Left ventricle myocardium inferior (tissue), 1 donor: ENCODE measurements around the gene ELL2. TPM values are rescaled to one million over a fixed set of nuclear protein-coding genes. Genes with fewer than 3 reads are reported as not detected.

ENCODE experiments used
- DNase-seq: peaks from one replicate; pipeline ENCODE4 v3.0.0-alpha.2; 2020
- H3K27ac ChIP-seq: fragments of 200-600 bp; replicated peaks from 2 replicates; pipeline ENCODE4 v1.8.0; 2021
- H3K27me3 ChIP-seq: fragments of 200-600 bp; 2 replicates; pipeline ENCODE4 v1.8.0; 2021; ENCODE audit warnings: low read depth
- H3K36me3 ChIP-seq: fragments of 200-600 bp; 2 replicates; pipeline ENCODE4 v1.8.0; 2021
- H3K4me1 ChIP-seq: fragments of 200-600 bp; 2 replicates; pipeline ENCODE4 v1.8.0; 2021
- H3K4me3 ChIP-seq: fragments of 200-600 bp; 2 replicates; pipeline ENCODE4 v1.8.0; 2021; ENCODE audit warnings: mild to moderate bottlenecking, moderate library complexity
- H3K9me3 ChIP-seq: fragments of 200-600 bp; replicated peaks from 2 replicates; pipeline ENCODE4 v1.8.0; 2021
- intact Hi-C: fragments of 100-400 bp; cut with micrococcal nuclease; formaldehyde crosslinking; loops from one replicate; pipeline ENCODE4 v1.11.0; 2022
- total RNA-seq: library from RNA; stranded (reverse); fragmentation: NEBNext Ultra II Directional; extraction: Animal tissue kit (Norgen Biotek cat#: 25700); gene quantifications from one replicate; pipeline ENCODE4 v1.2.1, GENCODE V29; 2021
- TF ChIP-seq, protein P1 (sequence below): fragments of 200-600 bp; IDR thresholded peaks from 2 replicates; pipeline ENCODE4 v1.8.0; 2021; ENCODE audit warnings: antibody characterized with exemption, mild to moderate bottlenecking, borderline replicate concordance
- donor health status: DM: no; HTN: yes; CAD: no; lungs with severe emphysema.

ELL2 gene
- total RNA-seq, 1 donor from 2014 or later, result 21.0 TPM

DNA sequence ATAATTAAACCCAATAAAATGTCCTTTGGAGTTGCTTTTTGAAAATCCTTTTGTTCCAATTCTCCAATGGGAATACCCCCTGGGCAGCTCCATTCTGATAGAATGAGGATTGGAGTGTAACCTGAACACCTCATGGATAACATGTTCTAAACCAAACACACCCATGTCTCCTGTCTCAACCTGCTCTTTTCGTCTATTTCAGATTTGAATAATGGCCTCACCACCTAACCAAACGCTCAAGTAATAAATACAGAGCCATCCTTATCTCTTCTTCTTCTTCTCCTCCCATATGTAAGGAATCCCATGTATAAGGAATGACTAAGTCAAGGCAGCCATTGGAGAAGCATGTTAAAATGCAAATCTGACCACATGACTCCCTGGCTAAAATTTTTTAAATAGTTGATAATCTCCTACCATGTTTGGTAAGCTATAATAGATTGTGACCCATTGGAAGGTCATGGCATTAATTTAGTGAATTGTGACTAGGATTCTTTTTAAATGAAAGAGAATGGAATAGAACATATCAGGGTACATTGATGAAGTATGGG, 26.0 kb downstream of the ELL2 start:
- no peak for DNase-seq
- Histone ChIP-seq H3K9me3 (no peaks in the 10 kb centered on the region), H3K27ac (no peak overlapping the region), H3K27me3 (no peaks in the 10 kb centered on the region), H3K4me3 (no peak overlapping the region), H3K4me1 (peaks cover 68% of the 10 kb centered on the region), H3K36me3 (no peaks in the 10 kb centered on the region)
- TF ChIP-seq, protein P1, sequence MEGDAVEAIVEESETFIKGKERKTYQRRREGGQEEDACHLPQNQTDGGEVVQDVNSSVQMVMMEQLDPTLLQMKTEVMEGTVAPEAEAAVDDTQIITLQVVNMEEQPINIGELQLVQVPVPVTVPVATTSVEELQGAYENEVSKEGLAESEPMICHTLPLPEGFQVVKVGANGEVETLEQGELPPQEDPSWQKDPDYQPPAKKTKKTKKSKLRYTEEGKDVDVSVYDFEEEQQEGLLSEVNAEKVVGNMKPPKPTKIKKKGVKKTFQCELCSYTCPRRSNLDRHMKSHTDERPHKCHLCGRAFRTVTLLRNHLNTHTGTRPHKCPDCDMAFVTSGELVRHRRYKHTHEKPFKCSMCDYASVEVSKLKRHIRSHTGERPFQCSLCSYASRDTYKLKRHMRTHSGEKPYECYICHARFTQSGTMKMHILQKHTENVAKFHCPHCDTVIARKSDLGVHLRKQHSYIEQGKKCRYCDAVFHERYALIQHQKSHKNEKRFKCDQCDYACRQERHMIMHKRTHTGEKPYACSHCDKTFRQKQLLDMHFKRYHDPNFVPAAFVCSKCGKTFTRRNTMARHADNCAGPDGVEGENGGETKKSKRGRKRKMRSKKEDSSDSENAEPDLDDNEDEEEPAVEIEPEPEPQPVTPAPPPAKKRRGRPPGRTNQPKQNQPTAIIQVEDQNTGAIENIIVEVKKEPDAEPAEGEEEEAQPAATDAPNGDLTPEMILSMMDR, result no peak
- intact Hi-C loops, result no loop called here

DNA sequence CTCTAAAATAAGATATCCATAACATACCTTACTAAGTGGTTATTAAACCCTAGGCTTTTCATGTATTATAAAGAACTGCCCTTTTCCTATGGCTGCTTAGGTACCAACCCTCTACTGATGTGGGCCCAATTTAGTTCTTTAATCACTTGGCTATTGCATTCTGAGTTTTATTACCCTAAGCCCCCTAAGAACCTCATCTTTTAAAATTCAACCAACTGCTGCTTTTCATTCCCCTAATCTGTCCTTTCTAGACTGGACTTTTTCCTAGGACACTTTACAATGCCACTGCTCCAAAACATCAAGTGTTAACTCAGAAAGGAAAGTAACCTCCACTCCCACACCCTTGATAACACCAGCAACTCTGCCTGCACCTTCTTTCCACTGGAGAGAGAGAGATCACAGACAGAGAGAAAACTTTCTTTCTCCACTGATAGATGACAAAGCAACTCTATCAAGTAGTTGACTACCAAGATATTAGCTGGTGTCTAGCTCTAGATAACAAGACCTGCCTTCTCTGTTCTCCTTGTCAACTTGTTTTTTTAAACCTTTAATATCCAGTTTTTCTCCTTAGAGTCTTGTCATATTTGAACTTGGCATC, 27.3 kb downstream of the ELL2 start:
- intact Hi-C loops, result no loop called here
- H3K27ac ChIP-seq, result no peak overlapping the region
- TF ChIP-seq, protein P1, result no peak
- H3K4me3 ChIP-seq, result no peak overlapping the region
- H3K4me1 ChIP-seq, result peaks cover 70% of the 10 kb centered on the region
- DNase-seq, result no peak
- H3K36me3 ChIP-seq, result no peaks in the 10 kb centered on the region
- no peaks in the 10 kb centered on the region for H3K27me3 ChIP-seq
- no peaks in the 10 kb centered on the region for H3K9me3 ChIP-seq

GRCh38 chr5:95932941-95933340, 28.7 kb downstream of the ELL2 start:
- intact Hi-C loops, result no loop called here

GRCh38 chr5:95931079-95931833, 30.4 kb downstream of the ELL2 start:
- H3K4me1 ChIP-seq, result peaks cover 56% of the 10 kb centered on the region
- intact Hi-C loops, result no loop called here
- TF ChIP-seq, protein P1, result no peak
- no peak overlapping the region for H3K4me3 ChIP-seq
- no peaks in the 10 kb centered on the region for H3K9me3 ChIP-seq
- no peak for DNase-seq
- no peak overlapping the region for H3K27ac ChIP-seq
- H3K36me3 ChIP-seq, result no peaks in the 10 kb centered on the region
- H3K27me3 ChIP-seq, result no peaks in the 10 kb centered on the region

More at GRCh38 chr5:95932941-95933340, 28.7 kb downstream of the ELL2 start:
- Histone ChIP-seq H3K27me3 (no peaks in the 10 kb centered on the region), H3K27ac (no peak overlapping the region), H3K9me3 (no peaks in the 10 kb centered on the region), H3K4me1 (peaks cover 64% of the 10 kb centered on the region), H3K36me3 (no peaks in the 10 kb centered on the region), H3K4me3 (no peak overlapping the region)
- TF ChIP-seq, protein P1, result no peak
- DNase-seq, result no peak

DNA sequence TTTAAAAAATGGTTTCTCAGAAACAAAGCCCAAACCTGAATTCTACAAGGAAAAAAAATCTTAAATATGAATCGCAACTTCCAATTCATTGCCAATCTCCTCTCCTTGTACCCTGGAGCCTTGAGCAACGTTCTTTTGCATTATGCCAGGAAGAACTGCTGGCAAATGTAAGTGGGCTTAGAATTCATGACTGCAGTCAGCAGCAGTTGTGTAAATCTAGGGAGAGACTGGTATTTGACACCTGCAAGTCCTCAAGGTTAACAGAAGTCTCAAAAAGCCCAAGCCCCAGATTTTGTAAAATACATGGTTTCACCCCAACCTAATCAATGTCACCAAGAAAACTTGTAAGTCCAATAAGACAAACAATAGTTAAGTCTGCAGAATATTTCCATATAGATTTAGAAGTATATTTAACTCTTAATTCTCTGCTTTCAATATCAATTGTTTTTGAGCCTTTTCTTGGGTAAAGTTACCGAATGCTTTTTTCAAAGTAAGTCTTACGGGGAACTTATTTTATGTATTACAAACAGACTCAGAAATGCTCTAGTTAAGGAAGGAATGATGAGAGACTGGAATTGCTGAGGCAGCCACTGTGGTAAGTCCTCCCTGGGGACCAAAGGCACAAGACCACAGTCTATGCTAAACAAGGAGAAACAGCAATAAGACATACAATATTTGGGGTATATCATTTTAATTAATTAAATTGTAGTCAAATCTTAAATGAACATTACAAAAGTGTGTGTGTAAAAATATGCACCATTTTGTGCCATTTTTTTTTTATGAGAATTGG, 31.3 kb downstream of the ELL2 start:
- peaks cover 58% of the 10 kb centered on the region for H3K4me1 ChIP-seq
- H3K27me3 ChIP-seq, result no peaks in the 10 kb centered on the region
- H3K27ac ChIP-seq, result no peak overlapping the region
- H3K4me3 ChIP-seq, result no peak overlapping the region
- no peak for DNase-seq
- intact Hi-C loops, result no loop called here
- no peaks in the 10 kb centered on the region for H3K36me3 ChIP-seq
- TF ChIP-seq, protein P1, result no peak
- no peaks in the 10 kb centered on the region for H3K9me3 ChIP-seq
